BJ (cell line): ENCODE results near the gene MMGT1. TPM values are rescaled to one million over a fixed set of nuclear protein-coding genes. Genes with fewer than 3 reads are reported as not detected.

Source experiments
- CTCF ChIA-PET: fragments of 350-600 bp; formaldehyde crosslinking; extraction: SDS; loops from one replicate; lab custom pipeline; 2021; ENCODE audit warnings: antibody characterized with exemption, inconsistent platforms; lab: Yijun Ruan, JAX
- POLR2A ChIA-PET: fragments of 300-600 bp; sonication (Branson Sonifier 250); formaldehyde crosslinking; extraction: SDS; loops from one replicate; lab custom pipeline; 2021; ENCODE audit warnings: antibody characterized with exemption; lab: Charles Lee
- DNase-seq: peaks from one replicate; pipeline ENCODE4 v3.0.0-alpha.2; 2011; ENCODE audit warnings: low read depth
- H3K27me3 ChIP-seq: 2 replicates; pipeline ENCODE4 v1.6.0; 2011; ENCODE audit warnings: low read length; ENCODE audit not compliant: control insufficient read depth, insufficient read depth
- H3K36me3 ChIP-seq: 2 replicates; pipeline ENCODE4 v1.5.1; 2011; ENCODE audit warnings: low read length; ENCODE audit not compliant: control insufficient read depth, insufficient read depth
- H3K4me3 ChIP-seq: 2 replicates; pipeline ENCODE4 v1.5.1; 2011; ENCODE audit warnings: low read depth, mild to moderate bottlenecking, control low read depth, low read length
- polyA plus RNA-seq: library from polyadenylated mRNA; depleted of rRNA; stranded (reverse); fragments of >200 nt; gene quantifications from 2 replicates; pipeline ENCODE4 v1.2.3, GENCODE V29; 2011
- TF ChIP-seq, protein P1 (sequence below): IDR thresholded peaks from 2 replicates; pipeline ENCODE4 v1.5.1; 2011; ENCODE audit warnings: low read depth, mild to moderate bottlenecking, control low read depth, inconsistent platforms, low read length, moderate library complexity; ENCODE audit not compliant: insufficient read depth

The MMGT1 gene
- polyA plus RNA-seq, 1 experiment, result 9.8 TPM

DNA sequence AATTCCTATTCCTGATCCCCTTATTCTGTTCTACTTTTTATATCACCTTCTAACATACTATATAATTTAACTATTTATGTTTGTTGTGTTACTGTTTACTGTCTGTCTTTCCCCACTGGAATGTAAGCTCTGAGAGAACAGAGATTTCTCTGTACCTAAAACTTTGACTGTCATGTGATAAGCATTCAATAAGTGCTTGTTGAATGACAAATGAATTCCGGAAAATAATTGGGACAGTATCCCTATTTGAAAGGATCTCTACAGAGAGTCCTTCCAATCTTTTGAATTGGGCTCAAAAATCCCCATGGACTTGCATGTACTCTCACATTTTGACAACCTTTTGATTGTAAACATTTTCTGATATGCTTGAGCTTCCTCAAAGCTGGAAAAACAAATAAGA is 1.6 kb upstream of the MMGT1 start:
- Histone ChIP-seq H3K4me3 (no peak overlapping the region), H3K27me3 (no peaks in the 10 kb centered on the region), H3K36me3 (no peaks in the 10 kb centered on the region)
- TF ChIP-seq, protein P1, sequence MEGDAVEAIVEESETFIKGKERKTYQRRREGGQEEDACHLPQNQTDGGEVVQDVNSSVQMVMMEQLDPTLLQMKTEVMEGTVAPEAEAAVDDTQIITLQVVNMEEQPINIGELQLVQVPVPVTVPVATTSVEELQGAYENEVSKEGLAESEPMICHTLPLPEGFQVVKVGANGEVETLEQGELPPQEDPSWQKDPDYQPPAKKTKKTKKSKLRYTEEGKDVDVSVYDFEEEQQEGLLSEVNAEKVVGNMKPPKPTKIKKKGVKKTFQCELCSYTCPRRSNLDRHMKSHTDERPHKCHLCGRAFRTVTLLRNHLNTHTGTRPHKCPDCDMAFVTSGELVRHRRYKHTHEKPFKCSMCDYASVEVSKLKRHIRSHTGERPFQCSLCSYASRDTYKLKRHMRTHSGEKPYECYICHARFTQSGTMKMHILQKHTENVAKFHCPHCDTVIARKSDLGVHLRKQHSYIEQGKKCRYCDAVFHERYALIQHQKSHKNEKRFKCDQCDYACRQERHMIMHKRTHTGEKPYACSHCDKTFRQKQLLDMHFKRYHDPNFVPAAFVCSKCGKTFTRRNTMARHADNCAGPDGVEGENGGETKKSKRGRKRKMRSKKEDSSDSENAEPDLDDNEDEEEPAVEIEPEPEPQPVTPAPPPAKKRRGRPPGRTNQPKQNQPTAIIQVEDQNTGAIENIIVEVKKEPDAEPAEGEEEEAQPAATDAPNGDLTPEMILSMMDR, result no peak
- DNase-seq, result no peak
- ChIA-PET CTCF (interaction anchor here (0.8 kb wide), 1 partner anchor 8 kb away, joined by 3 read pairs; no protein-coding TSS in a partner anchor), POLR2A (no interaction called here)

- DNase-seq, result no peak
- H3K27me3 ChIP-seq, result no peaks in the 10 kb centered on the region
- ChIA-PET CTCF (interaction anchor here (0.6 kb wide), 2 partner anchors 364 to 769 kb away, joined by 3 read pairs; no protein-coding TSS in a partner anchor), POLR2A (no interaction called here)
- H3K4me3 ChIP-seq, result peak overlapping the region; percentile 33
- H3K36me3 ChIP-seq, result no peaks in the 10 kb centered on the region
- TF ChIP-seq, protein P1, result no peak
Measured at GRCh38 chrX:135974279-135974856, 580 bp upstream of the MMGT1 start.

DNA sequence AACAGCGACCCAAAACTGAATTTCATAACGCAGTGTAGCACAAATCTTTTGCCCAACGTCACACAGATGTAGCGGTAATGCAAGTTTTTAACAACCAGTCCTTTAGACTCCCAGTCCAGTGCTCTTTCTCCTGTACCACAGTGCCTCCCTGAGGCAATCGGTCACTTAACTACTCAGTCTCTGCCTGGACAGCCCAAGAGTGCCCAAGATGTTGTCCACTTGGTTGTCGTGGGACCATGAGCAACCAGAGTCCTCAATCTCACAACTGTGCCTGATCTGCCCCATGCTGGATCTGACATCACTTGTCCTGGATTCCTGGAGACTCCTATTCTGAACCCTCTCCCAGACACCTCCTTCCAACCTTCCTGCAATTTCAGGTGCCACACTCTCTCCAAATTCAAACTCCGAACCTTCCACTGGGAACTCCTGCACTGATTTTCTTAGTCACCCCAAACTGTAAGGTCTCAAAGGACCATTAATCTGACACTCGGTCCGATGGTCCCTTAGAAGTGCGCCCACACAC is 702 bp downstream of the MMGT1 start:
- TF ChIP-seq, protein P1, result 0 out of 2 replicates have a peak, but pooled peaks have one; percentile 18
- ChIA-PET POLR2A (no interaction called here), CTCF (no interaction called here)
- peak overlapping the region; percentile 86 for H3K4me3 ChIP-seq
- no peaks in the 10 kb centered on the region for H3K27me3 ChIP-seq
- H3K36me3 ChIP-seq, result no peaks in the 10 kb centered on the region
- DNase-seq, result no peak

GRCh38 chrX:135951291-135951690 is 22.5 kb downstream of the MMGT1 start:
- Histone ChIP-seq H3K36me3 (no peaks in the 10 kb centered on the region), H3K4me3 (no peak overlapping the region), H3K27me3 (no peaks in the 10 kb centered on the region)
- DNase-seq, result no peak
- ChIA-PET CTCF (no interaction called here), POLR2A (no interaction called here)
- TF ChIP-seq, protein P1, result no peak

DNA sequence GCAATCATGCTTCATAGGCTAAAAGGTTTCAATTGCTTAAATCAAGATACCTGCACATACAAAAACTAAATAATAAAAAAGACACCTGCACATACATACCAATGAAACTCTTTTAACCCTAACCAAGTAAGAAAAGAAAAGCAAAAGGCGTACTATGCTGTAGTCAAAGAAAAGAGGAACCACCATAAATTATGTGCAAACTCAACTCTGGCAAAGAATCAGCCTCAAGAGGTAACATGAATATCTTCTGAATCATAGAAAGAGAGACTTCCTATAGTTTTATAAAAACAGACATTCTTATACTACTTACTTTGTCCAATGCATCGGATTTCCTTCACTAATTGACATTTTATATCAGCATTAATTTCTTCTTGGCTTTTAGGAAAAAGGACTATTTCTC is 29.3 kb downstream of the MMGT1 start:
- H3K27me3 ChIP-seq, result no peaks in the 10 kb centered on the region
- no peak for DNase-seq
- TF ChIP-seq, protein P1, result no peak
- POLR2A ChIA-PET, result no interaction called here
- CTCF ChIA-PET, result no interaction called here
- H3K4me3 ChIP-seq, result no peak overlapping the region
- no peaks in the 10 kb centered on the region for H3K36me3 ChIP-seq
